Hematopoietic multipotent progenitor cell treated with erythropoietin and hydrocortisone succinate and interleukin-3 and kit ligand, for 8 days (in vitro differentiated cells): ENCODE measurements around the gene PLA2G7.
A peak's percentile ranks its signal among the peaks of the same experiment; 100 is the strongest.
"Not testable (repeated sequence)": the region's sequence is repeated elsewhere in the genome, so short reads cannot be mapped to it uniquely, and the experiment has no call there.

ENCODE experiments used
- DNase-seq: peaks from one replicate; pipeline ENCODE4 v3.0.0-alpha.2; 2015

PLA2G7 gene

DNA sequence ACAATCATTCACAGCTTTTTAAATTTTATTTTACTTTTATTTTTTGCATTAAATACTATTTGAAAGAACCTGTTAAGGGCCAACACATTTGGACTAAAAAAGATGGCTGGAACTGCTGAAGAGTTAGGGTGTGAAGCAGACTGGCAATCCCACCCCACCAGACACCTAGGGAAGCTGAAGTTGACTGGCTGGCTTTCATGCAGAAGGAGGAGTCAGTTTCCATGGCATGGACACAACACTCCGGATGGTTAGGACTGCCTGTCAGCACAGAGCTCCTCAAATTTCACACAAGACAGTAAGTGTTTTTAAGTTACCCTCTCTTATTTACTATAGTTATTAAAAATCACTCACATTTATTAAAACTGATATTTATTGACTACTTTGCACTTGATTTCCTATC, 11.5 kb upstream of the PLA2G7 start, which contains the start of gene ANKRD66:
Gene ANKRD66 (plus strand): TSS at position 238 of the 400 bp plus-strand sequence. CDS start 5,016 bp downstream, outside the sequence.
- no peak for DNase-seq

DNA sequence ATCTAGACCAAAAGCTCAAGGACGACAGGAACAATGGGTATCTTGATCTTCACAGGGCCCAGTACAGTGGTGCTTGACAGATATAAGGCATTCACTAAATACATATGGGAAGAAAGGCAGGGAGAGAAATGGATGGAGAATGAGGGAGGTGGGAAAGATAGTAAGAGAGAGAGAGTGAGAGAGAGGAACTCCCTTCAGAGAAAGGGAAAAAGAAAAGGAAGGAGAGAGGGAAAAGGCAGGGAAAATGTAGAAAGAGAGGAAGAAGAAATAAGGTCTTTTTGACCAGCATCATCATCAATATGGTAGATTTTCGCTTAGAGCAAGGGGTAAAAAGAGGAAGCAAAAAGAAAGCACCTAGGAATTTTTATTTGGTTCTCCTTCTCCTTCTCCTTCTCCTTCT, 10.8 kb upstream of the PLA2G7 start:
- no peak for DNase-seq

DNA sequence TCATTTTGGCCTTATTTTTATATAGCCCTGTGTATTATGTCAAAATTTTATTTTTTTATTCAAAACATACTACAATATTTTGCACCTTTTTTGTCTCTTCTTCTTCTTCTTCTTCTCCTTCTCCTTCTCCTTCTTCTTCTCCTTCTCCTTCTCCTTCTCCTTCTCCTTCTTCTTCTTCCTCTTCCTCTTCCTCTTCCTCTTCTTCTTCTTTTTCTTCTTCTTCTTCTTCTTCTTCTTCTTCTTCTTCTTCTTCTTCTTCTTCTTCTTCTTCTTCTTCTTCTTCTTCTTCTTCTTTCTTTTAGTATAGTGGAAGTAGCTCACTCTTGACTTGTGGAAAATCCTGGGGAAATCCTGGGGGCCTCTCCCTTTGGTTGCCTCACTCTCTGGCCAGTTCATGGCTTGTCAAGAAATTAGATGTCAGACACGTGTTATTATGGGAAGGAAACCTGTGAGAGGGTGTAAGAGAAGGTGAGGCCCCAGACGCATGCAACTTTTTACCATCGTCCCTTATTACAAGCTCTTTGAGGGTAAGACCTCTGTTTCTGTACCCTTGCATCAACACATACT, 9.1 kb upstream of the PLA2G7 start:
- DNase-seq, result not testable (repeated sequence)

DNA sequence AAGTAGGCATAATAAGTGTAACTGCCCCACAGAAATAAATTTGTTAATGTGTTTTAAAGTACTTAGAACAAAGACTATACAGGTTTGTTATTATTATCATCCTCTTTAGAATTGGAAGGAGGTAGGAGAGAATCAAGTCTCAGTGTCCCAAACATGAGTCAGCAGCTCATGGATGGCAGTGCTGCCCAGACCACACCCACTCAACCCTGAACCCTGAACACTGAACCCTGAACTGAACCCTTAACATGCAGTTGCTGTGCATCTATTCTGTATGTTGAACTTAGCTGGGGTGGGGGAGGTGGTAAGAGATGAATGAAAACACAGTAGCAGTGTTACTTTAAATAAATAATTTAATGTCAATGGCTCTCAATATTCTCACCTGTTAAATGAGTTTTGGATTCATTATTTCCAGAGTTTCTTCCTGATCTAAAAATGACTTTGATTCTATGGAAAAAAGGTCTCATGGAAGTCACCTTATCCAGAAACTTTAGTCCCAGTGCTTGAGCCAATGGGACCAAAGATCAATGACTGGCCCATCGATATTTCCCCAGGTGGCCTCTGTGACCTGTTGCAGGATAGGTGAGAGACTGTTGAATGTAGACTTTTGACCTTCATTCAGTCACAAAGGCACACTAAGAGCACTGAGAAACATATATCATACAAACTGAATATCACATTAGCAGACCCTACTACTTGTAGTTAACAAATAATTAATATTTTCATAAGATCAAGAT, 8.4 kb upstream of the PLA2G7 start:
- no peak for DNase-seq

DNA sequence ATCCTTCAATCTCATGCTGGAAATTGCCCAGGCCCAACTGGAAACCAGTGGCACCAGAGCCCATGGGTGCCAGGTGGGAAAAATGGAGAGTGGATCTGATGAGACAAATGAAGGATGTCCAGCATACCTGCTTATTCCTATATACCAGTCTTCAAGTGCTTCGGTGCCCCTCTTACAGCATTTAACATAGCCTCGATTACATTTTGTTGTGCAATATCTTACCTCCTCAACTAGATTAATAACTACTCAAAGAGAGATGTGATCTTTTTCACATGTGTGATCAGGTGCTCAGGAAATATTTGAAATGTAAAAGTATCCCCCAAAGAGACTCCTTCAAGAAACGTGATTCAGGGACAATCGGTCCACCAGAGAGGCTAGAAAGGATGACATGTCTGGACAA, 6.7 kb upstream of the PLA2G7 start:
- DNase-seq, result no peak

DNA sequence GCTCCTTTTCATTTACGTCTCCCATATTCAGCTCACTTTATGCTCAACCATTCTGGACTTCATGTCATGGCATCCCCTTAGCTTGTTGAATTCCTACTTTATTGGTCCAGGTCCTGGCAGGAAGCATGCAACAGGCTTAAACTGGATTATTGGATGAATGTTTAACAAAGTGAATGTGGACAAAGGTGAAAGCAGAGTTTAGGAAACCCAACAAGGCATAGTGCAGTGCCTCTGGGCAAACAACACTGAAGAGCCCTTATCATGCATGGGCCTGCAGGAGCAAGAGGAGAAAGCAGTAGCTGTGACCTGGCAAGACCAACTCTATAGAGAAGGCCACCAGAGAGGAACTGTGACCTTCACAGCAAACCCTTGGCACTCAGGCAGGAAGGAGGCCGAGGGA, 6.3 kb upstream of the PLA2G7 start:
- DNase-seq, result no peak

DNA sequence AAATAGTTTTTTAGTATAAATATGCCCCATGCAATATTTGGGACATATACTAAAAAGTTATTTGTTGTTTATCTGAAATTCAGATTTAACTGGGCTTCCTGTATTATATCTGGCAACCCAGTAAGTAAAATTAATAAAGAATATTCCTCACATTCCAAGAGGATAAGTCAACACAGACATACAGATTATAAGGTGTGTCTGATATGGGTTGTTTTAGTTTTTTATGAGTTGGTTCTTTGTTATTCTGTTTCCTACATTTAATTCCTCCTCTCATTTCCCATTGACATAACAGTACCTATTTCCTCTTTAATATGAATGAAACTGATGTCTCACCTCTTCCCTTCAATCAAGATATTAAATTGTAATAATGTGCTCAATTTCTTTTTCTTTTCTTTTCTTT, 1.7 kb upstream of the PLA2G7 start:
- DNase-seq, result no peak

DNA sequence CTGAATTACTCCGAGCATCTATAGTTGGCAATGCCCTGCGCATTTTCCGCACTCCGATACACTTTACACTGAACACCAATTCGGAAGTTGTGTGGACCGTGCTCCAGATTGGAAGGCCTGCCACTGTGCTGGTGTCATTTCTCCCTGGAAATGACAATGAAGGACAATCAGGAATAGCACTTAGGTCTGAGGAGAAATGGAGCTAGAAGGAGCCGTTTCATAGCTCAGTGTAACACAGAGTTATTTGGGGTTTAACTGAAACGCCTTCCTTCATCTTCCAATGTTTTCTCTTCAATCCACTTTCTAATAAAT, 501 bp upstream of the PLA2G7 start:
- DNase-seq, result no peak

DNA sequence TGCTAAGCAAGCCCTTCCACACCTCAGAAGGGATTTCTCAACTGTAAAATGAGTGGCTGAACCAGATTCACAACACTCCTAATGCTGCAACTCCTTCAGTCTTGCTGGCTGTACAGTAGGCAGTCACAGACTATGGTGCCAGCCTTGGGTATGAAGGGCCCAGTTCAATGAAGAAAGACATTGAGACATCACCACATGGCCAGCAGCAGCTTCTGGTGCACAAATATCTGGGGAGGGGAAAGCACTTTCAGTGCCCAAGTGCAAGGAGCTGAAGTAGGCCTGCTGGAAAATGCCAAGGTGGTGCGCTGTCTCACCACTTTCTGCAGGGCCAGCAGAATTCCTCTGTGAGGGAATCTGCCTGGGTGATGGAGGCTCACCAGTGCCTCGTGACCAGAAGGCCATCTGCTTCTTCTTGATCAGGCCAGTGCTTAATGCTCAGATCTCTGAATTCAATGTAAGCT, 1.8 kb downstream of the PLA2G7 start:
- no peak for DNase-seq

DNA sequence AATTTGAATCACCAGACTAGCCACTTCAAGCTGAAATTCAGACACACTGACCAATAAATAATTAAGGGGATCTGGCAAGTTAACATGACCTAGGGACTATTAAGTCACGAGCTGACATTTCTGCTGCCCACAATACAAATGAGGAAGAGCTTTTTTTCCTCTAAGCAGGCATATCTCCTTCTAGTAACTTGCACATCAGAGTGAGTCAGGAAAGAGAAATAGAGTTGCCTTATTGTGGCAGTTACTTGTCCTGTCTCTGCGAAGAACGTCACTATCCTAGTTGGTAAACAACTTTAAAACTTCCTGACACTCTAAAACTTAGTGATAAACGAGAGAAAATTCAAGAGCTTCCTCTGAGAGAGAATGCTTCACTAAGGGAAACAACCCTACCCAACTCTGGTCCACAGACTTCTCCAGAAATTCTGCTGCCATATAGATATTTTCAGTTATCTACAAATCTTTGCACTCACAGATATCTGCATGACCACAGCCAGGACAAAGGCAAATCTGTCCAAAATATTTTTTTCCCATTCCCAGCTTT, 4.2 kb downstream of the PLA2G7 start:
- no peak for DNase-seq

DNA sequence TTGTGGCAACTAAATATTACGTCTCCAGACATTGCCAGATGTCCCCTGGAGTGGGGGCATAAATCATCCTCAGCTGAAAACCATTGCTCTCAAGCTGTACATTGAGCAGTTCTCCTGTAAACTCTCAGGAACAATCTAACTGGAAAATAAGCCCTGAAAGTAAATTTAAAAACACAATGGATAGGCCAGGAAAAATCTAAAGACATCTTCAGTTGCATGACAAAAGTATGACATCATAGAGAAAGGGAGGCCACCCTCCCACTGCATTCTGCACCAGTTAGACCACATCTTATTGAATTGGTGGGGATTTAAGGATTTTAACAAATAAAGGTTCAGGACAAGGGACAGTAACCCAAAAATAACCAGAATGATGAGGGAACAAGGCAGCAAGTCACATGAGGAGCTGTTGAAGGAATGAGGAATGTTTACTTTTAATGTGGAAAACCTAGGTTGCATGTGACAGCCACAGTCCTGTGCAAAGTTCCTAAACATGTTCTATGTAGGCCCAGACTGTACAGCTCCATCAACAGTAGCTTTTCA, 5.3 kb downstream of the PLA2G7 start:
- DNase-seq, result no peak

DNA sequence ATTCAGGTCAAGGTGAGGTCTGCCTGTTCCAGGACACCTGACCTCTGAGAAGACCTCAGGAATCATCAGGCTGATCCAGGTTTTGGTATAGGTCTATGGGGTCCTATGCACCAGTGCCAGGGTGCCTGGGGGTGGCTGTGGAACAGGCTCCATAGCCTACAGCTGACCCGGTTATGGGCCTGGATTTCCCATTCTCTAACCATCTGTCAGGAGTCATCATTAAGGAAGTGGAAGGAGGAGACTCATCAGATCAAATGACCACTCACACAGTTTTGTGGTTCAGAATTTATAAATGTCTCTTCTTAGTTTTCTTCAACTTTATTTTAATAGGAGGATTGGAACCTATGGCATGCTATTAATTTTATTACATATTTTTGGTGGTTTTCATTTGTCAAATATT, 14.8 kb downstream of the PLA2G7 start:
- DNase-seq, result no peak

DNA sequence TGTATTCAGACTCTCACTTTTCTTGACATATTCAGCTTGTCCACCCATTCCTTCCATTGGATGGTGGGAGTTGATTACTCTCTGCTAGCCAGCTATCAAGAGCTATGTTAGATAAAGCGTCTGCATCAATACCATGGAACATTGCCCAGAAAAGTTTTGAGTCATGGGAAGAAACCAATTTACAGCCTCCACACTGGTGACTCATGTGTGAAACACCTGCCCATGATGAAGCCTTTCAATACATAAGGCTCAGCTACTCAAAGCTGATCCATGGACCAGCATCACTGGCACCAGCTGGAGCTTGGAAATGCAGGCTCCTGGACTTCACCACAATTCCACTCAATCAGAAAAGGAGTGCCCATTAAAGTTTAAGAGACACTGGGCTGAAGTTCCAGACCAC, 16.1 kb downstream of the PLA2G7 start:
- DNase-seq, result no peak

DNA sequence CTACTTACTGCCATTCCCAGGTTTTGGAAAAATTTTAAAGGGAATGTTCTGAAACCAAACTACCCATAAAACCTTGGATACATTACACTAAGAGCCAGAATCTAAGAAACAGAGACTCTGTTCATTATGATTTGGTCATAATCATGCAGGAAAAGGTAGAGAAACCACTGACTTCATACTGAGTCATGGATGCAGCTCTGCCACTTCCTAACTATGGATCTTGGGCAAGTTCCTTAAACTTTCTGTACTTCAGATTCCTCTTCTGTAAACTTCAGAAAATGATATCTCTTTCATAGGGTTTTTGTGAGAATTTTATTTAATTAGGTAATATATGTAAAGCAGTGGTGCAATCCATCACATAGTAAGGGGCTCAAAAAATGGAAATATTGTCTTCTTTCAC, 20.0 kb downstream of the PLA2G7 start:
- DNase-seq, result no peak

DNA sequence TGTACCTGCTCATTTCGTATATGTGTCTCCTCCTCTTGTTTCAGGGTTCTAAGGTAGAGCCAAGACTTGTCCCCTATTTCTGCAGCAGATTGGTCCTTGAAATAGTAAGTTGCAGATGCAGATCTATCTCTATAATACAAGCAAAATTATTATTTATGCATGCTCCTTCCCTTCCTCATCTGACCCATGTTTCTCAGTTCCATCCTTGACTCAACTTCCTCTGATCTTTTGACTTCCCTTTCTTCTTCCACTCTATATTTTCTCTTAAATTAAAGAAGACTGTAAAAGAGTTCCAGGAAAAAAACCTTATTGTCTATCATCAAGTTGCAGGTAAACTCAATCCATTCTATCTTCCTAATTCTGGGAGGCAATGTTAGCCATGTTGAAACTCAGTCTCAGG, 23.7 kb downstream of the PLA2G7 start:
- no peak for DNase-seq

DNA sequence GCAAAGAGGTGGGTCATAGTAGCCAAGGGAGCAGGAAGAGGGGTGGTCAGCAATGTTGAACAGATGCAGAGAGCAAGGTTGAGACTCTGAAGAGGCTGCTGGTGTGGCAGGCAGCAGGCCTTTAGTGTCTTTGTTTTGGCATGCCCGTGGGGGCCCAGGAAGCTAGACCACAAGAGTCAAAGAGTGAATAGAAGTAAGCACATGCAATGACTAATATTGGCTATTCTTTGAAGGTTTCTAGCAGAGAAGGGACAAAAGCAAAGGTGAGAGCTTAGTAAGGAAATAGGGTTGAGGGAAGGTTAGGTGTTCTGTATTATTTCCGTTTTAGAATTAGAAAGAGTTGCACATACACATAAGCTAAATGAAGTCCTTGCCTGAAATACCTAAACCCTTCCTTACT, 28.7 kb downstream of the PLA2G7 start:
- DNase-seq, result no peak

DNA sequence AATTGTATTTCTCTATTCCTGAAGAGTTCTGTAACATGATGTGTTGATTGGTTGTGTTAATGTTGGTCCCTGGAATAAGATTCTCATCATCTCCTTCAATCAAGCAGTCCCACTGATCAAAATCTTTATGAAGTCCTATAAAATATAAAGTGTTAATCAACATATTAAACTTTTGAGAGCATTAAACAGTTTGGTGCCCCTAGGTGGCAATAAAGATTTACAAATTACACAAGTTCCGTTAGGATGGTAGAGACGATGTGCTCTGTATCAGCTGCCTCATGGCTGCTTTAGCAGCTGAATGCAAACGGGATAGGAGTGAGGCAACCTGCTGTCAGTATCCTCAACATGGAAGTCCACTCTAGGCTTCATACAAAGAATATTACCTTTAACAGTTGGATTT, 30.6 kb downstream of the PLA2G7 start:
- DNase-seq, result peak; percentile 29

DNA sequence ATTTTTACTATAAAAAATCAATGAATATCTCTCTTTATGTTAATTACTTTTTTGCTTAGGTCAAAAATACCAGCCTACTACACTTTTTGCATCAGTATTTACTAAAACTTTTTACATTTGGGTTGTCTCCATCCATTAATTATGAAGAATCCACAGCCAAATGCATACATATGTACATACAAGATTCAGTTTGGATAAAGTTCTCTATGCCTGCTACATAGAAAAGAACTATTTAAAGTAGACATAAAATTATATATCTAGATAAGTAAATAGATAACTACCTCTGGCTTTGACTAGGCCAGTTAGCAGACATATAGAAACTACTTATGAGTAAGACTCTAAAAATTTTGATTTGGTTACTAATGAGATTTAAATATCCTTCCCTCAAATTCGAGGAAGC, 35.2 kb downstream of the PLA2G7 start:
- no peak for DNase-seq

DNA sequence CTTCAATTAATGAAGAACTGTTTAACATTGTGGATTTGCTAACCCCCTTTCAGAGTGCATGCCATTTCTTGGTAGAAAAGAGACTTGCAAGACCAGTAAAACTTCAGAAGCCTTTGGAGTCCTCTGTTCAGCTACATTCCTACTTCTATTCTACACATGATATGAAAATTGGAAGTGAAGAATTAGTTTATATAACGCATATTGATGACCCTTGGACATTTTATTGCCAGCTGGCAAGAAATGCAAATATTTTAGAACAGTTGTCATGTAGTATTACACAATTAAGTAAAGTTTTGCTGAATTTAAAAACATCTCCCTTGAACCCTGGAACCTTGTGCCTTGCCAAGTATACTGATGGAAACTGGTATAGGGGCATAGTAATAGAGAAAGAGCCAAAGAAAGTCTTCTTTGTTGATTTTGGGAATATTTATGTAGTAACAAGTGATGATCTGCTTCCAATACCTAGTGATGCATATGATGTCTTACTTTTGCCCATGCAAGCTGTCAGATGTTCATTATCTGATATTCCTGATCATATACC, 44.2 kb downstream of the PLA2G7 start:
- DNase-seq, result no peak

DNA sequence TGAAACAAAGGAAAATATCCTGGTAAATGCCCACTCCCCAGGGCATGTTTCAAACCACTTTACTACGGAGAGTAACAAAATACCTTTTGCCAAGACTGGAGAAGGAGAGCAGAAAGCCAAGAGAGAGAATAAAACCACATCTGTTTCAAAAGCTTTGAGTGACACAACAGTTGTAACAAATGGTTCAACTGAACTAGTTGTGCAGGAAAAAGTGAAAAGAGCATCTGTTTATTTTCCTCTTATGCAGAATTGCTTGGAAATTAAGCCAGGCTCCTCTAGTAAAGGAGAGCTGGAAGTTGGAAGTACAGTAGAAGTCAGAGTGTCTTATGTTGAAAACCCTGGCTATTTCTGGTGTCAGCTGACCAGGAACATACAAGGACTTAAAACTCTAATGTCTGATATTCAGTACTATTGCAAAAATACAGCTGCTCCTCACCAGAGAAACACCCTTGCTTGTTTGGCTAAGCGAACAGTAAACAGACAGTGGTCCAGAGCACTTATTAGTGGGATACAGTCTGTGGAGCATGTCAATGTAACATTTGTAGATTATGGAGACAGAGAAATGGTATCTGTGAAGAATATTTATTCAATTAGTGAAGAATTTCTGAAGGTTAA, 44.9 kb downstream of the PLA2G7 start:
- no peak for DNase-seq

DNA sequence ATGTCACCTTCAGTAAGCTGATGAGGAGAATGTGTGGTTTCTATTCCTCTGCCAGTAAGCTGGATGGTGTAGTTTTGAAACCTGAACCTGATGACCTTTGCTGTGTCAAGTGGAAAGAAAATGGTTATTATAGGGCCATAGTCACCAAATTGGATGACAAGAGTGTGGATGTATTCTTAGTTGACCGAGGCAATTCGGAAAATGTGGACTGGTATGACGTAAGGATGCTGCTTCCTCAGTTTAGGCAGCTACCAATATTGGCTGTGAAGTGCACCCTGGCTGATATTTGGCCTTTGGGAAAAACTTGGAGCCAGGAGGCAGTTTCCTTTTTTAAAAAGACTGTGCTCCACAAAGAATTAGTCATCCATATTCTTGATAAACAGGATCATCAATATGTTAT, 45.5 kb downstream of the PLA2G7 start:
- DNase-seq, result no peak

DNA sequence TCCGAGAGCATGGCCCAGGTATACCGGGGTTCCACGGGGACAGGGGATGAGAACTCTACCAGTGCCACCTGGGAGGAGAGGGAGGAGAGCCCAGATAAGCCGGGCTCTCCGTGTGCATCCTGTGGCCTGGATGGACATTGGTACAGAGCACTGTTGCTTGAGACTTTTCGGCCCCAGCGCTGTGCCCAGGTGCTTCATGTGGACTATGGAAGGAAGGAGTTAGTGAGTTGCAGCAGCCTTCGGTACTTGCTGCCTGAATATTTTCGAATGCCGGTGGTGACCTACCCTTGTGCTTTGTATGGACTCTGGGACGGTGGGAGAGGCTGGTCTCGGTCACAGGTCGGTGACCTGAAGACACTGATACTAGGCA, 46.2 kb downstream of the PLA2G7 start:
- no peak for DNase-seq

DNA sequence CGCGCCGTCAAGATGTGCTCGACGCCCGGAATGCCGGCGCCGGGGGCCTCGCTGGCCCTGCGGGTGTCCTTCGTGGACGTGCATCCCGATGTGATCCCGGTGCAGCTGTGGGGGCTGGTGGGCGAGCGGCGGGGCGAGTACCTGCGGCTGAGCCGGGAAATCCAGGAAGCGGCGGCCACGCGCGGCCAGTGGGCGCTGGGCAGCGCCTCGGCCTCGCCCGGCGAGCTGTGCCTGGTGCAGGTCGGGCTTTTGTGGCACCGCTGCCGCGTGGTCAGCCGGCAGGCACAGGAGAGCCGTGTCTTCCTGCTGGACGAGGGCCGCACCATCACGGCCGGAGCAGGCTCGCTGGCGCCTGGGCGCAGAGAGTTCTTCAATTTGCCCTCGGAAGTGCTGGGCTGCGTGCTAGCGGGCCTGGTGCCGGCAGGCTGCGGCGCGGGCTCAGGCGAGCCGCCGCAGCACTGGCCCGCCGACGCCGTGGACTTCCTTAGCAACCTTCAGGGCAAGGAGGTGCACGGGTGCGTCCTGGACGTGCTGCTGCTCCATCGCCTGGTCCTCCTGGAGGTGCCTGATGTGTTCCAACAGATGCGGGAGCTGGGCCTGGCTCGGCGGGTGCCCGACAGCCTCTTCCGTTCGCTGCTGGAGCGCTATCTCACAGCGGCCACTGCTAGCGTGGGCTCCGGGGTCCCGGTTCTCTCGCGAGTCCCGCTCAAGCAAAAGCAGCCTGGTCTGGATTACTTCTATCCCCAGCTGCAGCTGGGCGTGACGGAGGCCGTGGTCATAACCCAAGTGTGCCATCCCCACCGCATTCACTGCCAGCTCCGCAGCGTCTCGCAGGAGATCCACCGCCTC, 46.8 kb downstream of the PLA2G7 start:
- no peak for DNase-seq
